HEK293 (cell line): ENCODE results near the gene PGAP6.
A peak's percentile ranks its signal among the peaks of the same experiment; 100 is the strongest.

Experiments used
- GLIS1 ChIP-seq: fragments of 450-650 bp; formaldehyde crosslinking; IDR thresholded peaks from 2 replicates; pipeline ENCODE4 v1.5.1; 2016; ENCODE audit warnings: missing biosample characterization, missing genetic modification characterization
- PRDM1 ChIP-seq: fragments of 450-650 bp; formaldehyde crosslinking; IDR thresholded peaks from 2 replicates; pipeline ENCODE4; 2016; ENCODE audit warnings: missing biosample characterization, missing genetic modification characterization
- PRDM2 ChIP-seq: fragments of 450-650 bp; formaldehyde crosslinking; IDR thresholded peaks from 2 replicates; pipeline ENCODE4 v1.5.1; 2016; ENCODE audit warnings: missing biosample characterization, missing genetic modification characterization, borderline replicate concordance
- SCRT1 ChIP-seq: fragments of 450-650 bp; formaldehyde crosslinking; IDR thresholded peaks from 2 replicates; pipeline ENCODE4 v1.5.1; 2016; ENCODE audit warnings: missing biosample characterization, missing genetic modification characterization, borderline replicate concordance
- ZBTB20 ChIP-seq: fragments of 450-650 bp; formaldehyde crosslinking; IDR thresholded peaks from 2 replicates; pipeline ENCODE4 v1.5.1; 2016; ENCODE audit warnings: missing biosample characterization, missing genetic modification characterization
- ZBTB21 ChIP-seq: fragments of 450-650 bp; formaldehyde crosslinking; IDR thresholded peaks from 2 replicates; pipeline ENCODE4 v1.5.1; 2017; ENCODE audit warnings: missing biosample characterization, missing genetic modification characterization
- ZBTB7A ChIP-seq: fragments of 450-650 bp; formaldehyde crosslinking; IDR thresholded peaks from 2 replicates; pipeline ENCODE4 v1.5.1; 2016; ENCODE audit warnings: low read depth, missing biosample characterization, missing genetic modification characterization
- ZBTB8A ChIP-seq: fragments of 450-650 bp; formaldehyde crosslinking; IDR thresholded peaks from 2 replicates; pipeline ENCODE4 v1.5.1; 2016; ENCODE audit warnings: missing biosample characterization, missing genetic modification characterization
- ZNF155 ChIP-seq: fragments of 450-650 bp; formaldehyde crosslinking; IDR thresholded peaks from 2 replicates; pipeline ENCODE4 v1.5.1; 2016; ENCODE audit warnings: missing biosample characterization, missing genetic modification characterization
- ZNF174 ChIP-seq: fragments of 450-650 bp; formaldehyde crosslinking; IDR thresholded peaks from 2 replicates; pipeline ENCODE4 v1.5.0; 2017; ENCODE audit warnings: missing biosample characterization, mild to moderate bottlenecking, missing genetic modification characterization
- ZNF19 ChIP-seq: fragments of 450-650 bp; formaldehyde crosslinking; IDR thresholded peaks from 2 replicates; pipeline ENCODE4; 2016; ENCODE audit warnings: missing biosample characterization, missing genetic modification characterization, low read depth
- ZNF221 ChIP-seq: fragments of 450-650 bp; formaldehyde crosslinking; IDR thresholded peaks from 2 replicates; pipeline ENCODE4 v1.5.1; 2017; ENCODE audit warnings: missing biosample characterization, missing genetic modification characterization, borderline replicate concordance
- ZNF223 ChIP-seq: fragments of 450-650 bp; formaldehyde crosslinking; IDR thresholded peaks from 2 replicates; pipeline ENCODE4 v1.5.1; 2016; ENCODE audit warnings: missing biosample characterization, missing genetic modification characterization
- ZNF354C ChIP-seq: fragments of 450-650 bp; formaldehyde crosslinking; IDR thresholded peaks from 2 replicates; pipeline ENCODE4 v1.5.1; 2016; ENCODE audit warnings: missing biosample characterization, missing genetic modification characterization, low read depth, borderline replicate concordance
- ZNF391 ChIP-seq: fragments of 450-650 bp; formaldehyde crosslinking; IDR thresholded peaks from 2 replicates; pipeline ENCODE4 v1.5.1; 2016; ENCODE audit warnings: low read depth, missing biosample characterization, missing genetic modification characterization, borderline replicate concordance
- ZNF433 ChIP-seq: fragments of 450-650 bp; formaldehyde crosslinking; IDR thresholded peaks from 2 replicates; pipeline ENCODE4 v1.5.1; 2016; ENCODE audit warnings: missing biosample characterization, missing genetic modification characterization, low read depth
- ZNF48 ChIP-seq: fragments of 450-650 bp; formaldehyde crosslinking; IDR thresholded peaks from 2 replicates; pipeline ENCODE4 v1.5.1; 2016; ENCODE audit warnings: missing biosample characterization, missing genetic modification characterization
- ZNF544 ChIP-seq: fragments of 450-650 bp; formaldehyde crosslinking; IDR thresholded peaks from 2 replicates; pipeline ENCODE4 v1.5.0; 2017; ENCODE audit warnings: missing biosample characterization, missing genetic modification characterization
- ZNF571 ChIP-seq: fragments of 450-650 bp; formaldehyde crosslinking; IDR thresholded peaks from 2 replicates; pipeline ENCODE4 v1.5.0; 2017; ENCODE audit warnings: missing biosample characterization, missing genetic modification characterization
- ZNF621 ChIP-seq: fragments of 450-650 bp; formaldehyde crosslinking; IDR thresholded peaks from 2 replicates; pipeline ENCODE4 v1.5.1; 2017; ENCODE audit warnings: missing biosample characterization, missing genetic modification characterization
- ZNF624 ChIP-seq: fragments of 450-650 bp; formaldehyde crosslinking; IDR thresholded peaks from 2 replicates; pipeline ENCODE4 v1.5.1; 2017; ENCODE audit warnings: missing biosample characterization, missing genetic modification characterization
- ZNF768 ChIP-seq: fragments of 450-650 bp; formaldehyde crosslinking; IDR thresholded peaks from 2 replicates; pipeline ENCODE4 v1.5.1; 2018; ENCODE audit warnings: missing biosample characterization, mild to moderate bottlenecking, missing genetic modification characterization
- ZSCAN16 ChIP-seq: fragments of 450-650 bp; formaldehyde crosslinking; IDR thresholded peaks from 2 replicates; pipeline ENCODE4 v1.5.1; 2016; ENCODE audit warnings: missing biosample characterization, missing genetic modification characterization
- TF ChIP-seq, protein P1 (sequence below): fragments of 450-650 bp; formaldehyde crosslinking; IDR thresholded peaks from 2 replicates; pipeline ENCODE4 v1.5.1; 2016; ENCODE audit warnings: missing biosample characterization, missing genetic modification characterization, low read depth
- TF ChIP-seq, protein P2 (sequence below): fragments of 450-650 bp; formaldehyde crosslinking; optimal IDR thresholded peaks from 2 replicates; pipeline ENCODE3; 2016; ENCODE audit warnings: missing biosample characterization, mild to moderate bottlenecking, missing genetic modification characterization
- TF ChIP-seq, protein P3 (sequence below): fragments of 450-650 bp; formaldehyde crosslinking; IDR thresholded peaks from 2 replicates; pipeline ENCODE4 v1.5.1; 2016; ENCODE audit warnings: missing biosample characterization, missing genetic modification characterization
- TF ChIP-seq, protein P4 (sequence below): fragments of 450-650 bp; formaldehyde crosslinking; IDR thresholded peaks from 2 replicates; pipeline ENCODE4 v1.5.1; 2017; ENCODE audit warnings: missing biosample characterization, missing genetic modification characterization
- TF ChIP-seq, protein P5 (sequence below): fragments of 450-650 bp; formaldehyde crosslinking; IDR thresholded peaks from 2 replicates; pipeline ENCODE4 v1.5.1; 2017; ENCODE audit warnings: missing biosample characterization, missing genetic modification characterization

The PGAP6 gene

GRCh38 chr16:397736-398332, 16.1 kb upstream of the PGAP6 start (continued):
- TF ChIP-seq PRDM2 (tag by site-specific recombination) (no peak), GLIS1 (tag by site-specific recombination) (peak; percentile 41; the same call in 1 of the 2 replicates), ZNF571 (tag by site-specific recombination) (no peak), ZNF624 (no peak), ZSCAN16 (no peak), ZNF544 (tag by site-specific recombination) (no peak), SCRT1 (tag by site-specific recombination) (0 out of 2 replicates have a peak, but pooled peaks have one; percentile 21), ZNF221 (no peak), ZNF155 (tag by site-specific recombination) (no peak), ZNF433 (tag by site-specific recombination) (no peak), ZNF354C (tag by site-specific recombination) (no peak), ZNF174 (tag by site-specific recombination) (no peak), ZNF48 (tag by site-specific recombination) (no peak), ZNF621 (tag by site-specific recombination) (no peak), ZBTB8A (tag by site-specific recombination) (peak; percentile 60), ZBTB7A (tag by site-specific recombination) (0 out of 2 replicates have a peak, but pooled peaks have one; percentile 43), ZBTB21 (no peak), PRDM1 (tag by site-specific recombination) (no peak), ZNF223 (no peak), ZNF19 (tag by site-specific recombination) (no peak), ZNF768 (tag by site-specific recombination) (no peak), ZNF391 (tag by site-specific recombination) (0 out of 2 replicates have a peak, but pooled peaks have one; percentile 14), ZBTB20 (peak; percentile 99)
- TF ChIP-seq, protein P1, sequence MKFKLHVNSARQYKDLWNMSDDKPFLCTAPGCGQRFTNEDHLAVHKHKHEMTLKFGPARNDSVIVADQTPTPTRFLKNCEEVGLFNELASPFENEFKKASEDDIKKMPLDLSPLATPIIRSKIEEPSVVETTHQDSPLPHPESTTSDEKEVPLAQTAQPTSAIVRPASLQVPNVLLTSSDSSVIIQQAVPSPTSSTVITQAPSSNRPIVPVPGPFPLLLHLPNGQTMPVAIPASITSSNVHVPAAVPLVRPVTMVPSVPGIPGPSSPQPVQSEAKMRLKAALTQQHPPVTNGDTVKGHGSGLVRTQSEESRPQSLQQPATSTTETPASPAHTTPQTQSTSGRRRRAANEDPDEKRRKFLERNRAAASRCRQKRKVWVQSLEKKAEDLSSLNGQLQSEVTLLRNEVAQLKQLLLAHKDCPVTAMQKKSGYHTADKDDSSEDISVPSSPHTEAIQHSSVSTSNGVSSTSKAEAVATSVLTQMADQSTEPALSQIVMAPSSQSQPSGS: no peak
- TF ChIP-seq, protein P2, sequence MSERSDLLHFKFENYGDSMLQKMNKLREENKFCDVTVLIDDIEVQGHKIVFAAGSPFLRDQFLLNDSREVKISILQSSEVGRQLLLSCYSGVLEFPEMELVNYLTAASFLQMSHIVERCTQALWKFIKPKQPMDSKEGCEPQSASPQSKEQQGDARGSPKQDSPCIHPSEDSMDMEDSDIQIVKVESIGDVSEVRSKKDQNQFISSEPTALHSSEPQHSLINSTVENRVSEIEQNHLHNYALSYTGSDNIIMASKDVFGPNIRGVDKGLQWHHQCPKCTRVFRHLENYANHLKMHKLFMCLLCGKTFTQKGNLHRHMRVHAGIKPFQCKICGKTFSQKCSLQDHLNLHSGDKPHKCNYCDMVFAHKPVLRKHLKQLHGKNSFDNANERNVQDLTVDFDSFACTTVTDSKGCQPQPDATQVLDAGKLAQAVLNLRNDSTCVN (tag by site-specific recombination): no peak
- TF ChIP-seq, protein P3, sequence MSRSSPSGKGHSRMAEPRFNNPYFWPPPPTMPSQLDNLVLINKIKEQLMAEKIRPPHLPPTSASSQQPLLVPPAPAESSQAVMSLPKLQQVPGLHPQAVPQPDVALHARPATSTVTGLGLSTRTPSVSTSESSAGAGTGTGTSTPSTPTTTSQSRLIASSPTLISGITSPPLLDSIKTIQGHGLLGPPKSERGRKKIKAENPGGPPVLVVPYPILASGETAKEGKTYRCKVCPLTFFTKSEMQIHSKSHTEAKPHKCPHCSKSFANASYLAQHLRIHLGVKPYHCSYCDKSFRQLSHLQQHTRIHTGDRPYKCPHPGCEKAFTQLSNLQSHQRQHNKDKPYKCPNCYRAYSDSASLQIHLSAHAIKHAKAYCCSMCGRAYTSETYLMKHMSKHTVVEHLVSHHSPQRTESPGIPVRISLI (tag by site-specific recombination): no peak
- TF ChIP-seq, protein P4, sequence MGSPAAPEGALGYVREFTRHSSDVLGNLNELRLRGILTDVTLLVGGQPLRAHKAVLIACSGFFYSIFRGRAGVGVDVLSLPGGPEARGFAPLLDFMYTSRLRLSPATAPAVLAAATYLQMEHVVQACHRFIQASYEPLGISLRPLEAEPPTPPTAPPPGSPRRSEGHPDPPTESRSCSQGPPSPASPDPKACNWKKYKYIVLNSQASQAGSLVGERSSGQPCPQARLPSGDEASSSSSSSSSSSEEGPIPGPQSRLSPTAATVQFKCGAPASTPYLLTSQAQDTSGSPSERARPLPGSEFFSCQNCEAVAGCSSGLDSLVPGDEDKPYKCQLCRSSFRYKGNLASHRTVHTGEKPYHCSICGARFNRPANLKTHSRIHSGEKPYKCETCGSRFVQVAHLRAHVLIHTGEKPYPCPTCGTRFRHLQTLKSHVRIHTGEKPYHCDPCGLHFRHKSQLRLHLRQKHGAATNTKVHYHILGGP (tag by site-specific recombination): no peak
- TF ChIP-seq, protein P5, sequence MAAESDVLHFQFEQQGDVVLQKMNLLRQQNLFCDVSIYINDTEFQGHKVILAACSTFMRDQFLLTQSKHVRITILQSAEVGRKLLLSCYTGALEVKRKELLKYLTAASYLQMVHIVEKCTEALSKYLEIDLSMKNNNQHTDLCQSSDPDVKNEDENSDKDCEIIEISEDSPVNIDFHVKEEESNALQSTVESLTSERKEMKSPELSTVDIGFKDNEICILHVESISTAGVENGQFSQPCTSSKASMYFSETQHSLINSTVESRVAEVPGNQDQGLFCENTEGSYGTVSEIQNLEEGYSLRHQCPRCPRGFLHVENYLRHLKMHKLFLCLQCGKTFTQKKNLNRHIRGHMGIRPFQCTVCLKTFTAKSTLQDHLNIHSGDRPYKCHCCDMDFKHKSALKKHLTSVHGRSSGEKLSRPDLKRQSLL (tag by site-specific recombination): no peak
